ENCODE measurements around the gene DDX19B.
A peak's percentile ranks its signal among the peaks of the same experiment; 100 is the strongest.

Gene DDX19B

DNA sequence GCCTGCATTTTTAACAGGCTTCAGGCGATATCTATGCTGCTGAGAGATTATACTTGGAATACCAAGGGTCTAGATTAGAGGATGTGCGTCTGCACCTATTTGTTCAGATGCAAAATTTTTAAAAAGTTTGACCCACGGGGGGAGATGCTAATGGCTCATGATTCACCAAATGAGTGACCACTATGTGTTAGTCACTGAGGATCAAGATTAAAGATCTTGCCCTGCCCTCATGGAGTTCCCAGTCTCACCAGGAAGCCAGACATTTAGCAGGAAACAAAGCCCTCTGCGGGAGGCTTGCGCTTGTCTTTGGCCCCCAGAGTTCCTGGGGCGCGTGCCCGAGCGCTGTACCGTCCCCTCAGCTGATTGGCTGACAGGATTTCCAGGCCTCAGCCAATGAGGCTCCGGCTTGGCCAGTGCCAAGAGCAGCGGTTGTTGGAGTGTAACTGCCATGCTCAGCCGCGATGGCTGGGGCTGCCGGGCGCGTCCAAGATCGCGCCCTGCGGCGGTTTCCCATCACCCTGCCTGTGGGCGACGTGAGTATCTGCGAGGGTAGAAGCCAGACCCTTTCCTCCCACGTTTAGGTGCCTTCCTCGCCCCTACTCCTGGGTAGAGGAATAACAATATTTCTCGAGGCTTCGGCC lies 4.5 kb upstream of the DDX19B start:
- H3K4me1 ChIP-seq (ENCODE audit: control insufficient read depth, insufficient read depth, low read length), result peaks cover 3% of the 10 kb centered on the region; the same call in 1 of the 2 replicates
- no peak overlapping the region for H3K27ac ChIP-seq (ENCODE audit: extremely low read depth, low read depth, low read length)
- CTCF ChIA-PET, result interaction anchor here (1.1 kb wide), 1 partner anchor 37 kb away, joined by 5 read pairs; no protein-coding TSS in a partner anchor
- no peaks in the 10 kb centered on the region for H3K36me3 ChIP-seq (ENCODE audit: control insufficient read depth in 2 of 2, insufficient read depth in 1 of 2, low read length in 2 of 2)
- TF ChIP-seq ZNF184 (tag by site-specific recombination; IDR thresholded peaks at IDR 0.05), result no peak
- no peak for TF ChIP-seq ZSCAN30 (tag by site-specific recombination; IDR thresholded peaks at IDR 0.05)
- TF ChIP-seq, protein P1, sequence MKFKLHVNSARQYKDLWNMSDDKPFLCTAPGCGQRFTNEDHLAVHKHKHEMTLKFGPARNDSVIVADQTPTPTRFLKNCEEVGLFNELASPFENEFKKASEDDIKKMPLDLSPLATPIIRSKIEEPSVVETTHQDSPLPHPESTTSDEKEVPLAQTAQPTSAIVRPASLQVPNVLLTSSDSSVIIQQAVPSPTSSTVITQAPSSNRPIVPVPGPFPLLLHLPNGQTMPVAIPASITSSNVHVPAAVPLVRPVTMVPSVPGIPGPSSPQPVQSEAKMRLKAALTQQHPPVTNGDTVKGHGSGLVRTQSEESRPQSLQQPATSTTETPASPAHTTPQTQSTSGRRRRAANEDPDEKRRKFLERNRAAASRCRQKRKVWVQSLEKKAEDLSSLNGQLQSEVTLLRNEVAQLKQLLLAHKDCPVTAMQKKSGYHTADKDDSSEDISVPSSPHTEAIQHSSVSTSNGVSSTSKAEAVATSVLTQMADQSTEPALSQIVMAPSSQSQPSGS (tag by site-specific recombination; IDR thresholded peaks at IDR 0.05; ENCODE audit: low read depth), result no peak
- TF ChIP-seq ZFP41 (tag by site-specific recombination; IDR thresholded peaks at IDR 0.05; ENCODE audit: borderline replicate concordance), result no peak
- no peak for TF ChIP-seq OSR2 (tag by site-specific recombination; IDR thresholded peaks at IDR 0.05)
- TF ChIP-seq, protein P2, sequence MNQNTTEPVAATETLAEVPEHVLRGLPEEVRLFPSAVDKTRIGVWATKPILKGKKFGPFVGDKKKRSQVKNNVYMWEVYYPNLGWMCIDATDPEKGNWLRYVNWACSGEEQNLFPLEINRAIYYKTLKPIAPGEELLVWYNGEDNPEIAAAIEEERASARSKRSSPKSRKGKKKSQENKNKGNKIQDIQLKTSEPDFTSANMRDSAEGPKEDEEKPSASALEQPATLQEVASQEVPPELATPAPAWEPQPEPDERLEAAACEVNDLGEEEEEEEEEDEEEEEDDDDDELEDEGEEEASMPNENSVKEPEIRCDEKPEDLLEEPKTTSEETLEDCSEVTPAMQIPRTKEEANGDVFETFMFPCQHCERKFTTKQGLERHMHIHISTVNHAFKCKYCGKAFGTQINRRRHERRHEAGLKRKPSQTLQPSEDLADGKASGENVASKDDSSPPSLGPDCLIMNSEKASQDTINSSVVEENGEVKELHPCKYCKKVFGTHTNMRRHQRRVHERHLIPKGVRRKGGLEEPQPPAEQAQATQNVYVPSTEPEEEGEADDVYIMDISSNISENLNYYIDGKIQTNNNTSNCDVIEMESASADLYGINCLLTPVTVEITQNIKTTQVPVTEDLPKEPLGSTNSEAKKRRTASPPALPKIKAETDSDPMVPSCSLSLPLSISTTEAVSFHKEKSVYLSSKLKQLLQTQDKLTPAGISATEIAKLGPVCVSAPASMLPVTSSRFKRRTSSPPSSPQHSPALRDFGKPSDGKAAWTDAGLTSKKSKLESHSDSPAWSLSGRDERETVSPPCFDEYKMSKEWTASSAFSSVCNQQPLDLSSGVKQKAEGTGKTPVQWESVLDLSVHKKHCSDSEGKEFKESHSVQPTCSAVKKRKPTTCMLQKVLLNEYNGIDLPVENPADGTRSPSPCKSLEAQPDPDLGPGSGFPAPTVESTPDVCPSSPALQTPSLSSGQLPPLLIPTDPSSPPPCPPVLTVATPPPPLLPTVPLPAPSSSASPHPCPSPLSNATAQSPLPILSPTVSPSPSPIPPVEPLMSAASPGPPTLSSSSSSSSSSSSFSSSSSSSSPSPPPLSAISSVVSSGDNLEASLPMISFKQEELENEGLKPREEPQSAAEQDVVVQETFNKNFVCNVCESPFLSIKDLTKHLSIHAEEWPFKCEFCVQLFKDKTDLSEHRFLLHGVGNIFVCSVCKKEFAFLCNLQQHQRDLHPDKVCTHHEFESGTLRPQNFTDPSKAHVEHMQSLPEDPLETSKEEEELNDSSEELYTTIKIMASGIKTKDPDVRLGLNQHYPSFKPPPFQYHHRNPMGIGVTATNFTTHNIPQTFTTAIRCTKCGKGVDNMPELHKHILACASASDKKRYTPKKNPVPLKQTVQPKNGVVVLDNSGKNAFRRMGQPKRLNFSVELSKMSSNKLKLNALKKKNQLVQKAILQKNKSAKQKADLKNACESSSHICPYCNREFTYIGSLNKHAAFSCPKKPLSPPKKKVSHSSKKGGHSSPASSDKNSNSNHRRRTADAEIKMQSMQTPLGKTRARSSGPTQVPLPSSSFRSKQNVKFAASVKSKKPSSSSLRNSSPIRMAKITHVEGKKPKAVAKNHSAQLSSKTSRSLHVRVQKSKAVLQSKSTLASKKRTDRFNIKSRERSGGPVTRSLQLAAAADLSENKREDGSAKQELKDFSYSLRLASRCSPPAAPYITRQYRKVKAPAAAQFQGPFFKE (tag by site-specific recombination; IDR thresholded peaks at IDR 0.05; ENCODE audit: borderline replicate concordance), result no peak
- TF ChIP-seq, protein P3, sequence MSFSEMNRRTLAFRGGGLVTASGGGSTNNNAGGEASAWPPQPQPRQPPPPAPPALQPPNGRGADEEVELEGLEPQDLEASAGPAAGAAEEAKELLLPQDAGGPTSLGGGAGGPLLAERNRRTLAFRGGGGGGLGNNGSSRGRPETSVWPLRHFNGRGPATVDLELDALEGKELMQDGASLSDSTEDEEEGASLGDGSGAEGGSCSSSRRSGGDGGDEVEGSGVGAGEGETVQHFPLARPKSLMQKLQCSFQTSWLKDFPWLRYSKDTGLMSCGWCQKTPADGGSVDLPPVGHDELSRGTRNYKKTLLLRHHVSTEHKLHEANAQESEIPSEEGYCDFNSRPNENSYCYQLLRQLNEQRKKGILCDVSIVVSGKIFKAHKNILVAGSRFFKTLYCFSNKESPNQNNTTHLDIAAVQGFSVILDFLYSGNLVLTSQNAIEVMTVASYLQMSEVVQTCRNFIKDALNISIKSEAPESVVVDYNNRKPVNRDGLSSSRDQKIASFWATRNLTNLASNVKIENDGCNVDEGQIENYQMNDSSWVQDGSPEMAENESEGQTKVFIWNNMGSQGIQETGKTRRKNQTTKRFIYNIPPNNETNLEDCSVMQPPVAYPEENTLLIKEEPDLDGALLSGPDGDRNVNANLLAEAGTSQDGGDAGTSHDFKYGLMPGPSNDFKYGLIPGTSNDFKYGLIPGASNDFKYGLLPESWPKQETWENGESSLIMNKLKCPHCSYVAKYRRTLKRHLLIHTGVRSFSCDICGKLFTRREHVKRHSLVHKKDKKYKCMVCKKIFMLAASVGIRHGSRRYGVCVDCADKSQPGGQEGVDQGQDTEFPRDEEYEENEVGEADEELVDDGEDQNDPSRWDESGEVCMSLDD (tag by site-specific recombination; IDR thresholded peaks at IDR 0.05), result no peak
- POLR2A ChIA-PET, result no interaction called here
- no peak overlapping the region for H3K4me3 ChIP-seq (ENCODE audit: low read depth, low read length)
- no peaks in the 10 kb centered on the region for H3K9me3 ChIP-seq (ENCODE audit: control insufficient read depth, insufficient read depth, low read depth, low read length)

DNA sequence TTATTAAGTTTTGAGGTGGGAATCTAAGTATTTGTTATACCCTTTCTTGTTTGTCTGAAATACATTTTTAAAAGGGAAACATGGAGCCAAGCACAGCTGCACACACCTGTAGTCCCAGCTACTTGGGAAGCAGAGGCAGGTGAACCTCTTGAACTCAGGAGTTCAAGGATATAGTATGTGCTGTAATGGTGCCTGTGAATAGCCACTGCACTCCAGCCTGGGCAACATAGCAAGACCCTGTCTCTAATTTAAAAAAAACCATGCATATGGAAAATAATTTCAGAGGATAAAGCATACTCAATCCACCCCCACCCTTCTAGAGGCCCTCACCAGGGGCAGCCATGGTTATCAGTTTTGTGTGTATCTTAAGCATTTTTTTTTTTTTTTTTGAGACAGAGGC lies 3.4 kb upstream of the DDX19B start:
- H3K4me1 ChIP-seq (ENCODE audit: control insufficient read depth, insufficient read depth, low read length), result no peaks in the 10 kb centered on the region
- H3K36me3 ChIP-seq (ENCODE audit: control insufficient read depth in 2 of 2, insufficient read depth in 1 of 2, low read length in 2 of 2), result no peaks in the 10 kb centered on the region; a peak in 1 of 3 replicates
- ChIA-PET CTCF (no interaction called here), POLR2A (no interaction called here)
- TF ChIP-seq ZNF621 (tag by site-specific recombination; IDR thresholded peaks at IDR 0.05) (no peak), ZNF121 (tag by site-specific recombination; IDR thresholded peaks at IDR 0.05) (0 out of 2 replicates have a peak, but pooled peaks have one; percentile 45)
- no peaks in the 10 kb centered on the region for H3K9me3 ChIP-seq (ENCODE audit: control insufficient read depth, insufficient read depth, low read depth, low read length)
- H3K4me3 ChIP-seq (ENCODE audit: low read depth, low read length), result no peak overlapping the region
- no peak overlapping the region for H3K27ac ChIP-seq (ENCODE audit: extremely low read depth, low read depth, low read length)

DNA sequence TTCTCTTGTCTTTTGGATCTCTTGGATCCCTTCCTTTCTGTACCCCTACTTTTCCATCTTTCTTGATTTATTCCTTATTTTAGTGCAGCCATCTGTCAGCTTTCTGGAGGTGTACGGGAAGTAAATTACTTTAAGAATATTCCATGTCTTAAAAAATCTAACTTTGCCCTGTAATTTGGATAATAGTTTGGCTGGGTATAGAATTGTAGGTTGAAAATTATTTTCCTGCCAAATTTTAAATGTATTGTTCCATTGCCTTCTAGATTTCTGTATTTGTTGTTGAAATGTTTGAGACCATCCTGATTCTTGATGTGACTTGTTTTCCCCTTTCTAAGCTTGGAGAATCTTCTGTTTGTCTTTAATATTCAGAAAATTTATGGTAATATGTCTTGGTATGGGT lies 2.1 kb downstream of the DDX19B start:
- no peaks in the 10 kb centered on the region; the same call in 1 of the 2 replicates for H3K4me1 ChIP-seq (ENCODE audit: control insufficient read depth, insufficient read depth, low read length)
- H3K9me3 ChIP-seq (ENCODE audit: control insufficient read depth, insufficient read depth, low read depth, low read length), result no peaks in the 10 kb centered on the region
- H3K36me3 ChIP-seq (ENCODE audit: control insufficient read depth in 2 of 2, insufficient read depth in 1 of 2, low read length in 2 of 2), result peaks cover 0 to 3% of the 10 kb centered on the region in 2 experiments; a peak in 2 of 3 replicates
- H3K4me3 ChIP-seq (ENCODE audit: low read depth, low read length), result no peak overlapping the region
- TF ChIP-seq SCRT1 (tag by site-specific recombination; IDR thresholded peaks at IDR 0.05; ENCODE audit: borderline replicate concordance) (no peak), SETDB1 (IDR thresholded peaks at IDR 0.05; ENCODE audit: insufficient read length, low read length) (peak; percentile 19)
- ChIA-PET POLR2A (interaction anchor here (1.5 kb wide), 1 partner anchor 13 kb away, joined by 5 read pairs; no protein-coding TSS in a partner anchor), CTCF (interaction anchor here (1.5 kb wide), 1 partner anchor 46 kb away, joined by 6 read pairs; the partner anchor contains the start of gene DDX19A)
- H3K27ac ChIP-seq (ENCODE audit: extremely low read depth, low read depth, low read length), result no peak overlapping the region

Measured in HEK293 (cell line).